Measurements from ENCODE around the gene OTUD7B.

Gene OTUD7B

DNA sequence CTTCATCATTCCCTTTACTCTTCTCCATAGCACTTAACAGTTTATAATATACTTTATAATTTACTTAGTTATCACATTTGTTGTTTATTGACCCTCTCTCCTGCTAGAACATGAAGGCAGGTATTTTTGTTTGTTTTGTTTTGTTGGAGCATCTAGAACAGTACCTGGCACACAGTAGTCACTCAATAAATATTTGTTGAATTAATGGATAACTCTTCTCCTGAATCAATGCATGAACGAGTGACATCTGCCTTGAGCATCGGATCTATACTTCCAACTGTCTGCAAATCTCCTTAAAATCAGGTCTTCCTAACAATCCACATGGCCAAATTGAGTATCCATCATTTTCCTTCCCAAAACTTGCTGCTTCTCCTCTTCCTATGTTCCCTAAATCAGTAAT lies 38.0 kb downstream of the OTUD7B start:
- no peak overlapping the region for H3K27ac ChIP-seq (ENCODE audit: low read depth, low read length, poor library complexity, severe bottlenecking)
- H3K4me1 ChIP-seq (ENCODE audit: insufficient read depth, low read length, severe bottlenecking) = no peaks in the 10 kb centered on the region
- no peak overlapping the region for H2AFZ ChIP-seq (ENCODE audit: low read length)
- no peaks in the 10 kb centered on the region for H3F3A ChIP-seq (ENCODE audit: insufficient read depth, low read length)
- H3K4me2 ChIP-seq (ENCODE audit: low read length) = no peak overlapping the region
- no peaks in the 10 kb centered on the region for H3K9me2 ChIP-seq (ENCODE audit: low read depth, low read length)
- H3K27me3 ChIP-seq (ENCODE audit: insufficient read depth, low read length) = no peaks in the 10 kb centered on the region
- H4K20me1 ChIP-seq (ENCODE audit: insufficient read depth, low read length) = no peaks in the 10 kb centered on the region
- H3K9ac ChIP-seq (ENCODE audit: low read length) = no peak overlapping the region
- no peaks in the 10 kb centered on the region for H3K36me3 ChIP-seq (ENCODE audit: insufficient read depth, low read length)
- no peak overlapping the region for H3K4me3 ChIP-seq (ENCODE audit: low read depth, low read length, poor library complexity, severe bottlenecking)
- H3K9me3 ChIP-seq (ENCODE audit: low read length) = no peaks in the 10 kb centered on the region
- H3K79me2 ChIP-seq (ENCODE audit: insufficient read depth, low read length) = no peaks in the 10 kb centered on the region
- no peak for TF ChIP-seq EZH2 (IDR thresholded peaks at IDR 0.05; ENCODE audit: borderline replicate concordance, low read length)
- TF ChIP-seq, protein P1, sequence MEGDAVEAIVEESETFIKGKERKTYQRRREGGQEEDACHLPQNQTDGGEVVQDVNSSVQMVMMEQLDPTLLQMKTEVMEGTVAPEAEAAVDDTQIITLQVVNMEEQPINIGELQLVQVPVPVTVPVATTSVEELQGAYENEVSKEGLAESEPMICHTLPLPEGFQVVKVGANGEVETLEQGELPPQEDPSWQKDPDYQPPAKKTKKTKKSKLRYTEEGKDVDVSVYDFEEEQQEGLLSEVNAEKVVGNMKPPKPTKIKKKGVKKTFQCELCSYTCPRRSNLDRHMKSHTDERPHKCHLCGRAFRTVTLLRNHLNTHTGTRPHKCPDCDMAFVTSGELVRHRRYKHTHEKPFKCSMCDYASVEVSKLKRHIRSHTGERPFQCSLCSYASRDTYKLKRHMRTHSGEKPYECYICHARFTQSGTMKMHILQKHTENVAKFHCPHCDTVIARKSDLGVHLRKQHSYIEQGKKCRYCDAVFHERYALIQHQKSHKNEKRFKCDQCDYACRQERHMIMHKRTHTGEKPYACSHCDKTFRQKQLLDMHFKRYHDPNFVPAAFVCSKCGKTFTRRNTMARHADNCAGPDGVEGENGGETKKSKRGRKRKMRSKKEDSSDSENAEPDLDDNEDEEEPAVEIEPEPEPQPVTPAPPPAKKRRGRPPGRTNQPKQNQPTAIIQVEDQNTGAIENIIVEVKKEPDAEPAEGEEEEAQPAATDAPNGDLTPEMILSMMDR (IDR thresholded peaks at IDR 0.05; ENCODE audit: low read length) = no peak

DNA sequence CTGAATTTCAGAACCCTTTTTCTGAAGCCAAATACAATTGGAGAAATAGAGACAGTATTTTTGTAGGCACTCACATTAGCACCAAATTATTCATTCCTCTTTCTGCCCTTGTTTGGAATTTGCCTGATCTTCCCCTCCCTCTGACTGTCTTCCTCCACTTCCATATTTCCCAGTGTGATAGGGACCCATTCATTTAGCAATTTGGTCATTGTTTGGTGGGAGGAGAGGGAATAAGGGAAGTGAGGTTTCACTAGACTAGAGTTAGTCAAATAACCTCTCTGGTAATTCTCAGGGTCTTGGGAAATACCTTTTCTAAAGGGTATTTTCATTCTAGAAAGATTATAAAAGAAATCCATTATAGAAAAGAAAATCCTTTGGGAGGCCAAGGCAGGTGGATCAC lies 42.9 kb downstream of the OTUD7B start:
- no peaks in the 10 kb centered on the region for H4K20me1 ChIP-seq (ENCODE audit: insufficient read depth, low read length)
- no peaks in the 10 kb centered on the region for H3K36me3 ChIP-seq (ENCODE audit: insufficient read depth, low read length)
- H3K27me3 ChIP-seq (ENCODE audit: insufficient read depth, low read length) = no peaks in the 10 kb centered on the region
- no peaks in the 10 kb centered on the region for H3F3A ChIP-seq (ENCODE audit: insufficient read depth, low read length)
- TF ChIP-seq, protein P1 (IDR thresholded peaks at IDR 0.05; ENCODE audit: low read length) = no peak
- TF ChIP-seq EZH2 (IDR thresholded peaks at IDR 0.05; ENCODE audit: borderline replicate concordance, low read length) = no peak
- H3K4me1 ChIP-seq (ENCODE audit: insufficient read depth, low read length, severe bottlenecking) = no peaks in the 10 kb centered on the region
- no peak overlapping the region for H3K4me2 ChIP-seq (ENCODE audit: low read length)
- no peak overlapping the region for H3K27ac ChIP-seq (ENCODE audit: low read depth, low read length, poor library complexity, severe bottlenecking)
- H2AFZ ChIP-seq (ENCODE audit: low read length) = no peak overlapping the region
- H3K4me3 ChIP-seq (ENCODE audit: low read depth, low read length, poor library complexity, severe bottlenecking) = no peak overlapping the region
- no peaks in the 10 kb centered on the region for H3K79me2 ChIP-seq (ENCODE audit: insufficient read depth, low read length)
- H3K9me3 ChIP-seq (ENCODE audit: low read length) = no peaks in the 10 kb centered on the region
- no peaks in the 10 kb centered on the region for H3K9me2 ChIP-seq (ENCODE audit: low read depth, low read length)
- no peak overlapping the region for H3K9ac ChIP-seq (ENCODE audit: low read length)

DNA sequence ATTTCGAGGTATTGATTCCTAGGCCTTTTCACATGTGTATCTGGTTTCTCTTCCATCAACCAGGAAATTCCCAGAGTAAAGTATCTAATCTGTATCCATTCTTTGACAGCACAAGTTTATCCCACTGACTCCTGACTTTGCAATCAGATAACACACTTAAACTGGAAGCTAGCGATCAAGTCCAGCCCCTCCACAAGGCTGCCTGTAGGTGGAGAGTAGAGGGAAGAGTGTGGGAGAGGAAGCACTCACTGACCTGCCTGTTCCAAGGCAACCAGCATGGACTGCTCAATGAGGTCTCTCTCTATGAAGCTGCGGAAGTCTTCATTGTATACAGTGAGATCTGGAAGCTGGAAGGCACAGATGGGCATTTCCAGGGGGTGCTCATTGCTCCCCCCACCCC lies 43.5 kb downstream of the OTUD7B start:
- H3K79me2 ChIP-seq (ENCODE audit: insufficient read depth, low read length) = no peaks in the 10 kb centered on the region
- H3K27me3 ChIP-seq (ENCODE audit: insufficient read depth, low read length) = no peaks in the 10 kb centered on the region
- H4K20me1 ChIP-seq (ENCODE audit: insufficient read depth, low read length) = no peaks in the 10 kb centered on the region
- no peak overlapping the region for H3K4me3 ChIP-seq (ENCODE audit: low read depth, low read length, poor library complexity, severe bottlenecking)
- H3F3A ChIP-seq (ENCODE audit: insufficient read depth, low read length) = no peaks in the 10 kb centered on the region
- H3K9me3 ChIP-seq (ENCODE audit: low read length) = no peaks in the 10 kb centered on the region
- H3K9me2 ChIP-seq (ENCODE audit: low read depth, low read length) = no peaks in the 10 kb centered on the region
- H3K27ac ChIP-seq (ENCODE audit: low read depth, low read length, poor library complexity, severe bottlenecking) = no peak overlapping the region
- H3K4me2 ChIP-seq (ENCODE audit: low read length) = no peak overlapping the region
- no peaks in the 10 kb centered on the region for H3K36me3 ChIP-seq (ENCODE audit: insufficient read depth, low read length)
- no peak overlapping the region for H2AFZ ChIP-seq (ENCODE audit: low read length)
- no peak overlapping the region for H3K9ac ChIP-seq (ENCODE audit: low read length)
- TF ChIP-seq, protein P1 (IDR thresholded peaks at IDR 0.05; ENCODE audit: low read length) = no peak
- TF ChIP-seq EZH2 (IDR thresholded peaks at IDR 0.05; ENCODE audit: borderline replicate concordance, low read length) = no peak
- H3K4me1 ChIP-seq (ENCODE audit: insufficient read depth, low read length, severe bottlenecking) = no peaks in the 10 kb centered on the region
